SK-N-SH (cell line): ENCODE measurements around the gene CBX3.

ENCODE experiments used
- CTCF ChIP-seq: fragments of 200-600 bp; sonication (generic); IDR thresholded peaks from 2 replicates; pipeline ENCODE4 v1.6.1; 2017; ENCODE audit warnings: antibody characterized with exemption, mild to moderate bottlenecking, moderate library complexity
- FOXJ3 ChIP-seq: sonication (generic); formaldehyde crosslinking; IDR thresholded peaks from 2 replicates; pipeline ENCODE4 v1.5.1; 2020; ENCODE audit warnings: mild to moderate bottlenecking, missing genetic modification reagents
- GABPA ChIP-seq: IDR thresholded peaks from 2 replicates; pipeline ENCODE4 v1.4.0; 2012; ENCODE audit warnings: low read depth, mild to moderate bottlenecking

- TF ChIP-seq FOXJ3, result no peak
- TF ChIP-seq CTCF, result no peak
- TF ChIP-seq GABPA, result peak; percentile 40; the same call in 1 of the 2 replicates
These were observed 1.5 kb upstream of the CBX3 start for GRCh38 chr7:26200038-26200443.
